ENCODE results near the gene MTHFD2L.

MTHFD2L gene

GRCh38 chr4:74237425-74237966 is 79.6 kb downstream of the MTHFD2L start:
- Mint-ChIP-seq H3K9me3 (no peaks in the 10 kb centered on the region), H3K4me3 (no peak overlapping the region), H3K27me3 (no peaks in the 10 kb centered on the region)

GRCh38 chr4:74244049-74244448 is 86.1 kb downstream of the MTHFD2L start:
- Mint-ChIP-seq H3K4me3 (no peak overlapping the region), H3K9me3 (no peaks in the 10 kb centered on the region), H3K4me1 (peaks cover 3% of the 10 kb centered on the region), H3K36me3 (peaks cover 5% of the 10 kb centered on the region), H3K27ac (no peak overlapping the region), H3K27me3 (no peaks in the 10 kb centered on the region)

More at GRCh38 chr4:74237425-74237966, 79.6 kb downstream of the MTHFD2L start:
- Mint-ChIP-seq H3K4me1 (peaks cover 8% of the 10 kb centered on the region), H3K36me3 (peaks cover 1% of the 10 kb centered on the region), H3K27ac (peak overlapping the region; percentile 65)

DNA sequence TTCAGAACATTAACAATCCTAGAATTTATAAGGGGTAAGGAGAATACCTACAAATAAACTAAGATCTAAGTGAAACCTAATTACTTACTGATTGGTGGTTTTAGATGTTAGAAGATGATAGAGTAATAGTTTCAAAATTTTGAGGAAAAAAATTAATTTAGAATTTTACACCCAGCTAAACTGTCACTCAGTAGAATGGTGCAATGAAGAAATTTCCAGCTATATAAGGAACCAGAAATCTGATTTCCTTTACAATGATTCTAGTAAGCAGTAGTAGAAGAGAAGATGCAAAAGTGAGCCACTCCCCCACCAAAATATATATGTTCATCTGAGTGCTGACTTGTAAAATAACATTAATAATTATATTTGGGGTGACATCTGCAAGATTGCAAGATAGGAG is 95.0 kb downstream of the MTHFD2L start:
- Mint-ChIP-seq H3K9me3 (peaks cover 25% of the 10 kb centered on the region), H3K36me3 (peaks cover 17% of the 10 kb centered on the region), H3K27me3 (no peaks in the 10 kb centered on the region)

GRCh38 chr4:74254386-74254785 is 96.5 kb downstream of the MTHFD2L start:
- Mint-ChIP-seq H3K9me3 (peaks cover 25% of the 10 kb centered on the region), H3K4me1 (no peaks in the 10 kb centered on the region), H3K36me3 (peaks cover 16% of the 10 kb centered on the region), H3K27me3 (no peaks in the 10 kb centered on the region), H3K4me3 (no peak overlapping the region), H3K27ac (no peak overlapping the region)

More for the DNA sequence above, 95.0 kb downstream of the MTHFD2L start:
- no peaks in the 10 kb centered on the region for H3K4me1 Mint-ChIP-seq
- no peak overlapping the region for H3K4me3 Mint-ChIP-seq
- no peak overlapping the region for H3K27ac Mint-ChIP-seq

- H3K36me3 Mint-ChIP-seq: peaks cover 15% of the 10 kb centered on the region
- no peaks in the 10 kb centered on the region for H3K27me3 Mint-ChIP-seq
- peaks cover 23% of the 10 kb centered on the region for H3K9me3 Mint-ChIP-seq
- H3K4me1 Mint-ChIP-seq: no peaks in the 10 kb centered on the region
- no peak overlapping the region for H3K4me3 Mint-ChIP-seq
- no peak overlapping the region for H3K27ac Mint-ChIP-seq
Measured at GRCh38 chr4:74255096-74255495, 97.2 kb downstream of the MTHFD2L start.

GRCh38 chr4:74258963-74259362 is 101.0 kb downstream of the MTHFD2L start:
- H3K36me3 Mint-ChIP-seq: no peaks in the 10 kb centered on the region

DNA sequence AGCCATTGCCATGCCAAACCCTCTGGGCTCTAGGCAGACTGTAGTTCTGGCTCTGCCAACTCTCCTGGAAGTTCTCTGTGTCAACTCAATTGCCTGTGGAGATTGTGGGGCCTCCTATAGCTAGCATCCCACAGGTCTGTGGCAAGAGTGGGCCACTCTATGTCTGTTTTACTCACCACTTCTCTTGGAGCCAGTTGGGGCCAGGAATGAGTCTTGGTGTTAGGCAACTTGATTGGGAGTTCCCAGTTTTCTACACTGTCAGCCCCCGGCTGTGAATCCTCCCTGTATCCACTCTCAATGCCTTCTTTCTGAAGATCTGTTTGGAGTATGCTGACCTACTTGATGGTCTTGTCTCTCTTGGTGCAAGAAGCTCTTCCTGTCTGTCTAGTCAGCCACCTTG is 102.1 kb downstream of the MTHFD2L start:
- Mint-ChIP-seq H3K9me3 (no peaks in the 10 kb centered on the region), H3K27ac (no peak overlapping the region), H3K4me1 (no peaks in the 10 kb centered on the region), H3K27me3 (no peaks in the 10 kb centered on the region), H3K4me3 (no peak overlapping the region), H3K36me3 (no peaks in the 10 kb centered on the region)

More at GRCh38 chr4:74258963-74259362, 101.0 kb downstream of the MTHFD2L start:
- no peaks in the 10 kb centered on the region for H3K9me3 Mint-ChIP-seq
- H3K27ac Mint-ChIP-seq: no peak overlapping the region
- no peaks in the 10 kb centered on the region for H3K4me1 Mint-ChIP-seq
- no peak overlapping the region for H3K4me3 Mint-ChIP-seq
- H3K27me3 Mint-ChIP-seq: no peaks in the 10 kb centered on the region

GRCh38 chr4:74262522-74262921 is 104.6 kb downstream of the MTHFD2L start:
- no peak overlapping the region for H3K4me3 Mint-ChIP-seq
- H3K4me1 Mint-ChIP-seq: no peaks in the 10 kb centered on the region
- H3K36me3 Mint-ChIP-seq: no peaks in the 10 kb centered on the region
- no peaks in the 10 kb centered on the region for H3K9me3 Mint-ChIP-seq
- no peaks in the 10 kb centered on the region for H3K27me3 Mint-ChIP-seq
- H3K27ac Mint-ChIP-seq: no peak overlapping the region

GRCh38 chr4:74263551-74263950 is 105.6 kb downstream of the MTHFD2L start:
- H3K36me3 Mint-ChIP-seq: no peaks in the 10 kb centered on the region
- H3K9me3 Mint-ChIP-seq: no peaks in the 10 kb centered on the region
- no peak overlapping the region for H3K4me3 Mint-ChIP-seq
- H3K27me3 Mint-ChIP-seq: no peaks in the 10 kb centered on the region
- H3K27ac Mint-ChIP-seq: no peak overlapping the region
- peaks cover 4% of the 10 kb centered on the region for H3K4me1 Mint-ChIP-seq

DNA sequence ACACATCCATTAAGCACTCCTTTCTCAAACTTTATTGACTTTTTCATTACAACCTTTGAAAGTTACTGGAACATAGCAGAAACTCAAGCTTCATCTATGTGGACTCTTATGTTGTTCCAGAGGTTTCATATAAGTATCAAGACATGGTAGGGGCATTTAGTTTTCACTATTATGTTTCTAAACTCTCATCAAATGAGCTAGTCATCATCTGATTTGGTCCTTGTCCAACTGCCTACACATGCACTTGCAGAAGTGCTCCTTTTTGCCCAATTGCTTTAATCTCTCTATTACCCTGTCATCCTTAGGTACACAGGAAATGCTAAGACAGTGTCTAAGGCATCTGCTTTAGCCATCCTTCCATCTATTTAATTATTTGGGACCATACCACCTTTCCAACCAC is 108.2 kb downstream of the MTHFD2L start:
- Mint-ChIP-seq H3K4me3 (no peak overlapping the region), H3K27me3 (no peaks in the 10 kb centered on the region), H3K36me3 (peaks cover 2% of the 10 kb centered on the region), H3K9me3 (no peaks in the 10 kb centered on the region), H3K27ac (no peak overlapping the region), H3K4me1 (peaks cover 4% of the 10 kb centered on the region)

DNA sequence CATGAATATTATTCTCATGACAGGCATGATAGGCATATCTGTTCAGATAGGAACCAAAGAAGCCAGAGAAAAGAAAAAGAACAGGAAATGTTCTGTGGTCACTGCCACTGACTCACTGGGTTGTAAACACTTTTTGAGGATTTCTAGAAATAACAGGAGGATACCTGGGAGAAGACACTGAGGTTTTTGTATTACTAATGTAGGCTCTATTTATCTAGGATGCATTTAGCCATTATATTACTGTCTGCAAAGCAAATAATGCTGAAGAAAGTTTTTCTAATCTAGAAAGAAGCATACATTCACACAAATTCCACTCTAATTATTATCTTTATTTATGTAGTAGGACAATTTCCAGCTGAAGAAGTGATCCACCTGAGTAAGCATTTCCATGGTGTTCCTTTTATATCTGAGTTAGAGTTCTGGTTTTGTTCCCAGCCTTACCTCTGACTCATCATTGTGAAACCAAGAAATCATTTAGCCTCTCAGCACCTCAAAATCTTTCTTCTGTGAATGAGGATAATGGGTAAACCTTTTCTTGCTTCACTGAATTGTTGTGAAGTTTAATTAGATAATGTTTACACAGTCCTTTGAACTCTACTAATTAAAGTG is 110.2 kb downstream of the MTHFD2L start:
- Mint-ChIP-seq H3K9me3 (no peaks in the 10 kb centered on the region), H3K27me3 (no peaks in the 10 kb centered on the region), H3K27ac (no peak overlapping the region), H3K4me1 (peaks cover 4% of the 10 kb centered on the region), H3K36me3 (peaks cover 2% of the 10 kb centered on the region), H3K4me3 (no peak overlapping the region)

DNA sequence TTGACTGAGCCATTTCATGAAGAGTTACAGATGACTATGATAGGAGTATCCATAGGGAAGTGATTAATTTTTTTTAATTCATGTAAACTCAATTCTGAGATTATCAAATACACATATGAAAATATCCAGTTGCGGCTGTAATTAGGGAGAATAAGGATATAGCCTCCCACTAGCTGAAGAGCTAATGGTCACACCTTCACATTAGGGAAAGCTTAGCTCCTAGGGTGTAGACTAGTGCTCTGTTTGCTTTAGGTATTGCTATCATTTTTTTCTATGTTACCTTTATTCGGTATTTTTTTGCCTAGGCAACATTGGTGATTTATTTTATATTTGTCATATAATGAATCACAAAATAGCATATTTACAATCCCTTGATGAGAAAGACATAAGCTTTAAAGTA is 110.7 kb downstream of the MTHFD2L start:
- peaks cover 2% of the 10 kb centered on the region for H3K36me3 Mint-ChIP-seq
- H3K9me3 Mint-ChIP-seq: no peaks in the 10 kb centered on the region
- peaks cover 4% of the 10 kb centered on the region for H3K4me1 Mint-ChIP-seq
- H3K4me3 Mint-ChIP-seq: no peak overlapping the region
- H3K27me3 Mint-ChIP-seq: no peaks in the 10 kb centered on the region
- no peak overlapping the region for H3K27ac Mint-ChIP-seq

- Mint-ChIP-seq H3K36me3 (peaks cover 3% of the 10 kb centered on the region), H3K27me3 (no peaks in the 10 kb centered on the region), H3K27ac (no peak overlapping the region), H3K4me3 (no peak overlapping the region), H3K4me1 (no peaks in the 10 kb centered on the region), H3K9me3 (no peaks in the 10 kb centered on the region)
Measured at GRCh38 chr4:74278490-74278889, 120.6 kb downstream of the MTHFD2L start.

- peaks cover 5% of the 10 kb centered on the region for H3K36me3 Mint-ChIP-seq
- H3K27ac Mint-ChIP-seq: no peak overlapping the region
- H3K27me3 Mint-ChIP-seq: no peaks in the 10 kb centered on the region
- H3K4me1 Mint-ChIP-seq: no peaks in the 10 kb centered on the region
- no peaks in the 10 kb centered on the region for H3K9me3 Mint-ChIP-seq
- no peak overlapping the region for H3K4me3 Mint-ChIP-seq
Measured at GRCh38 chr4:74279716-74280115, 121.8 kb downstream of the MTHFD2L start.

GRCh38 chr4:74282926-74283325 is 125.0 kb downstream of the MTHFD2L start:
- H3K27ac Mint-ChIP-seq: no peak overlapping the region
- H3K36me3 Mint-ChIP-seq: peaks cover 5% of the 10 kb centered on the region
- no peaks in the 10 kb centered on the region for H3K27me3 Mint-ChIP-seq
- no peaks in the 10 kb centered on the region for H3K4me1 Mint-ChIP-seq
- H3K9me3 Mint-ChIP-seq: no peaks in the 10 kb centered on the region
- no peak overlapping the region for H3K4me3 Mint-ChIP-seq

GRCh38 chr4:74283614-74284013 is 125.7 kb downstream of the MTHFD2L start:
- H3K27ac Mint-ChIP-seq: no peak overlapping the region
- no peaks in the 10 kb centered on the region for H3K9me3 Mint-ChIP-seq
- no peaks in the 10 kb centered on the region for H3K4me1 Mint-ChIP-seq

GRCh38 chr4:74284053-74284452 is 126.1 kb downstream of the MTHFD2L start:
- Mint-ChIP-seq H3K9me3 (no peaks in the 10 kb centered on the region), H3K27me3 (no peaks in the 10 kb centered on the region), H3K36me3 (peaks cover 6% of the 10 kb centered on the region), H3K4me3 (no peak overlapping the region), H3K4me1 (no peaks in the 10 kb centered on the region), H3K27ac (no peak overlapping the region)

More at GRCh38 chr4:74283614-74284013, 125.7 kb downstream of the MTHFD2L start:
- Mint-ChIP-seq H3K36me3 (peaks cover 5% of the 10 kb centered on the region), H3K4me3 (no peak overlapping the region), H3K27me3 (no peaks in the 10 kb centered on the region)

Measured in activated naive CD4-positive, alpha-beta T cell treated with anti-CD3 and anti-CD28 coated beads, Interleukin-2, amount 50 U/mL, for 24 hours (primary cell).